Stomach smooth muscle (tissue), 2 donors: Measurements from ENCODE around the gene MORN1.
A peak's percentile ranks its signal among the peaks of the same experiment; 100 is the strongest.

Experiments
- H3K27ac ChIP-seq: one replicate; pipeline ENCODE4 v1.7.0; 2013; ENCODE audit warnings: mild to moderate bottlenecking, low read length, inconsistent platforms
- H3K27me3 ChIP-seq, 2 donors: one replicate each; pipeline ENCODE4 v1.7.0; 2013; ENCODE audit warnings: low read length in 2 of 2; ENCODE audit not compliant: insufficient read depth in 2 of 2, control insufficient read depth in 1 of 2
- H3K36me3 ChIP-seq, 2 donors: one replicate each; pipeline ENCODE4 v1.7.0; 2013; ENCODE audit warnings: low read length in 2 of 2; ENCODE audit not compliant: control insufficient read depth in 2 of 2, insufficient read depth in 2 of 2
- H3K4me1 ChIP-seq: one replicate; pipeline ENCODE4 v1.7.0; 2013; ENCODE audit warnings: low read length; ENCODE audit not compliant: control insufficient read depth, insufficient read depth
- H3K4me3 ChIP-seq, 2 donors: one replicate each; pipeline ENCODE4 v1.7.0; 2013; ENCODE audit warnings: low read length in 2 of 2
- H3K9ac ChIP-seq, 2 donors: one replicate each; pipeline ENCODE4 v1.7.0; 2013; ENCODE audit warnings: low read length in 2 of 2, mild to moderate bottlenecking in 1 of 2
- H3K9me3 ChIP-seq, 2 donors: one replicate each; pipeline ENCODE4 v1.7.0; 2013; ENCODE audit warnings: low read length in 2 of 2; ENCODE audit not compliant: control insufficient read depth in 2 of 2
- donor health status: healthy.
- donor health status: Pancreatic carcinoma.

Gene MORN1

DNA sequence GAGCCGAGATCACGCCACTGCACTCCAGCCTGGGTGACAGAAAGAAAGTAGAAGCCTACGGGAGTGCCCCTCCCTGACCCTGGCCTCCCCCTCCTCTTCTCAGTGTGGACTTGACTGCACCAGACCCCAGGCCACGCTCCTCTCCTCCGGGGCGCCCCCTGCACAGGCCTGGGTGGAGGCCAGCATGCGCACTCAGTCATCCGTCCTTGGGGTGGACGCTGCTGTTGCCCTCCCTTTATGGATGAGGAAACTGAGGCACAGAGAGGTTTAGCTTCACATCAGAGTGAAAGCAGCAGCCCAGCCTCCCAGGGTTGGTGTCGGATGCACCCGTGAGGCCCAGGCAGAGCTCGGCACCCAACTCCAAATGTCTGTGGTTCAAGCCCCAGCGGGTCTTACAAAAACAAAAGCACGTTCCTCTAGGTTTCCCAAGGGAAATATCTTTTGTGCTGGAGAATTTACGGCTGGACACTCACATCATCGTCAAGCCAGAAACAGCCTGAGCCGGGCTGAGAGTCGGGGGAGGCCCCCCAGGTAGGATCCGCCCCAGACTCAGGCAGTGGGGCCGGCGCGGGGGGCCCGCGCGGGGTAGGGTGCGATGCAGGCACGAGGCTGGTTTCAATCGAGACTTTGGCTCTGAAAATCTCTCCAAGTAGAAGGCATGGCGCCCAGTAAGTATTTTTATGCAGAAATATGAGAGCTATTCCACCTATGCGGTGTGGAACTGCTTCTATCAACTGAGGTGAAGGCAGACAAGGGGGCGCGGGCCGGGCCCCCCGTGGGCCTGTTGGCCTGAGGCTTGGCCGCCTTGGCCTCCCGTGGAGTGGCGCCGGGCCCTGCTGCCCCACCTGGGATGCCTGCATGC lies 36.6 kb downstream of the MORN1 start:
- H3K36me3 ChIP-seq: no peaks in the 10 kb centered on the region
- no peak overlapping the region for H3K27ac ChIP-seq
- H3K4me3 ChIP-seq: no peak overlapping the region
- peaks cover 18% of the 10 kb centered on the region for H3K4me1 ChIP-seq
- no peak overlapping the region for H3K9ac ChIP-seq
- H3K9me3 ChIP-seq: no peaks in the 10 kb centered on the region
- H3K27me3 ChIP-seq: no peaks in the 10 kb centered on the region

DNA sequence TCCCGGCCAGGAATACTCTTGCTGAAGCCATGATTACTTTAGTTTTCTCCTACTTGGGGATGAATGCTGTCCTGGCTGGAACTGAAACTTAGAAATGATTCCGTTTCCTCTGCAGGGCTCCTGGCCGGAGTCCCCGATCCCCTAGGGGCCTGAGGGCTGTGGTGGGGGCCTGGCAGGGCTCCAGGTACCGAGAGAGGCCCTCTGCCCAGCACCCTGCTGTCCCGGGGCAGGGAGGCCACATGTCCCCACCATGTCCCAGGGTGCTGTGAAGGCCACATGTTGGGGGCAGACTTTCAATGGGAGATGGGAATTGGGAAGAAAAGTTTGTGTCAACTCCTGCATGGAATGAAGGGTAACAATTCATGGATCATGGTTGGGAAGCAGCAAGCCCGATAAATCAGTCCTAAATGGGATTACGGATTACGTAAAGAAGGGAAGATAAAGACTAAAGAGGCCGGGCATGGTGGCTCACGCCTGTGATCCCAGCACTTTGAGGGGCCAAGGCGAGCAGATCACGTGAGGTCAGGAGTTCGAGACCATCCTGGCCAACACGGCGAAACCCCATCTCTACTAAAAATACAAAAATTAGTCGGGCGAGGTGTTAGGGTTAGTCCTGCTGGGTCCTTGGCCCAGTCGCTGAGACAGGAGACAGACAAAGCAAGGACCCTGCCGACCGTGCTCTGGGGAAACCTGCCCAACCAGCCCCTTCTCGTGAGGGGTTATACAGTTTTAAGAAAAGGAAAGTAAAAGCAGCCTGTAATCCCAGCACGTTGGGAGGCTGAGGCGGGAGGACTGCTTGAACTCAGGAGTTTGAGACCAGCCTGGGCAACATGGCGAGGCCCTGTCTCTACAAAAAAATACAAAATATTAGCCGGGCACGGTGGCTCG lies 37.6 kb downstream of the MORN1 start:
- Histone ChIP-seq H3K27me3 (no peaks in the 10 kb centered on the region), H3K9ac (peak overlapping the region in 1 of 2 donors; percentile 51), H3K4me3 (no peak overlapping the region), H3K36me3 (no peaks in the 10 kb centered on the region), H3K27ac (peak overlapping the region; percentile 37), H3K4me1 (peaks cover 18% of the 10 kb centered on the region), H3K9me3 (no peaks in the 10 kb centered on the region)

GRCh38 chr1:2352897-2353550 lies 38.3 kb downstream of the MORN1 start:
- Histone ChIP-seq H3K4me1 (peaks cover 18% of the 10 kb centered on the region), H3K9ac (peak overlapping the region in 1 of 2 donors; percentile 51), H3K9me3 (no peaks in the 10 kb centered on the region), H3K27ac (peak overlapping the region; percentile 37), H3K36me3 (no peaks in the 10 kb centered on the region), H3K4me3 (no peak overlapping the region), H3K27me3 (no peaks in the 10 kb centered on the region)

GRCh38 chr1:2352341-2352896 lies 38.9 kb downstream of the MORN1 start:
- Histone ChIP-seq H3K9me3 (no peaks in the 10 kb centered on the region), H3K27me3 (no peaks in the 10 kb centered on the region), H3K27ac (no peak overlapping the region), H3K9ac (no peak overlapping the region), H3K36me3 (no peaks in the 10 kb centered on the region), H3K4me1 (peaks cover 18% of the 10 kb centered on the region), H3K4me3 (no peak overlapping the region)

GRCh38 chr1:2351723-2352122 lies 39.6 kb downstream of the MORN1 start:
- no peaks in the 10 kb centered on the region for H3K36me3 ChIP-seq
- no peaks in the 10 kb centered on the region for H3K9me3 ChIP-seq
- H3K9ac ChIP-seq: no peak overlapping the region
- H3K4me1 ChIP-seq: peaks cover 18% of the 10 kb centered on the region
- no peak overlapping the region for H3K27ac ChIP-seq
- H3K27me3 ChIP-seq: no peaks in the 10 kb centered on the region
- H3K4me3 ChIP-seq: no peak overlapping the region

DNA sequence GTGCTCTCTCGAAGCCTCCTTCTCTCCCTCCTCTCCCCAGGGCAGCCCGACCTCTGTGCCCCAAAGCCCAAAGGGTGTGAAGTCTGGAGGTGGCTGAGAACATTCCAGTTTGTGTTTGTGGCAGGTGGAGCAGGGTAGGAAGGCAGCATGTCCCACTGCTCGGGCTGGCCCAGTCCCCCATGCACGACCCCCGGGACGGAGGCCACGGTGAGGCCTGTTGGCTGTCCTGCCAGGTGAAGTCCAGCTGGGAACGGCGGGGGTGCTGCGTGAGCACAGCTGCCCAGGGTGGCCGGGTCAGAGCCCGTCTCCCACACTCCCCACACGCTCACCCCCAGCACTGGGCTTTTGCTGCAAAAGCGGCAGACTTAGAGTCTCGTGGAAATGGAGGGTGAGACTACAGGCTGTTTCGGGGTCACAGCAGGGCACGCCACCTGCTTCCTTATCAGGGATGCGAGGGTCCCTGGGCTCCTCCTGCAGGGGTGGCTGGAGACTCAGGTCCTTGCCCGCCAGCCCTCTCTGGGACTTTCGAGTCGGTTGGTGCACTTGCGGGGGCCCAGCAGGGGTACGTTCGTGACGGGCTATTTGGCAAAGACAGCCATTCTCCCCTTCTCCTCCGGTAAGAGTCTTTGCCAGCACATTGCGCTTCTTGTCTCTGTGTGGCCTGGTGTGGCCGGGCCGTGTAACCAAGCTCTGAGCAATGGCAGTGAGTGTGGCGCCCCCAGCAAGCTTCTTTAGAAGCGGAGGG lies 40.3 kb downstream of the MORN1 start:
- H3K4me1 ChIP-seq: peaks cover 18% of the 10 kb centered on the region
- no peak overlapping the region for H3K4me3 ChIP-seq
- no peaks in the 10 kb centered on the region for H3K27me3 ChIP-seq
- H3K9me3 ChIP-seq: no peaks in the 10 kb centered on the region
- H3K36me3 ChIP-seq: no peaks in the 10 kb centered on the region
- H3K27ac ChIP-seq: no peak overlapping the region
- H3K9ac ChIP-seq: no peak overlapping the region

DNA sequence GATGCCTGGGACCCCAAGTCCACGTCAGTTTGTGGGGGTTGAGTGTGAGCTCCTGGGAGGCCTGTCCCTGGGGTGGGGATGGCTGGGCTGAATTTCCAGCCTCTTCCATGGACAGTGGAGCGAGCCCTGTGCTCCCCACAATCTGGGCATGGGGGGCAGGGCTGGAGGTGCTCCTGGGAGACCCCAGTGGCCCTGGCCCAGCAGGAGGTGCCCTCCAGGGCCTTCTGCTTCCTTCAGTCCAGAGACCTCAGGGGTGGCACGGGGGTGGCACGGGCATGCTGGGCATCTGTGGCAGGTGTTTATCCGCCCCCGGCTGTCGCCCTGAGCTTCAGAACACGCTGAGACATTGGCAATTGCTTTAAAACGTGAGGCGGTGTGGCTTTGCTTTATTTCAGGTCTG lies 40.9 kb downstream of the MORN1 start:
- Histone ChIP-seq H3K36me3 (no peaks in the 10 kb centered on the region), H3K27me3 (no peaks in the 10 kb centered on the region), H3K27ac (no peak overlapping the region), H3K9ac (no peak overlapping the region), H3K4me3 (no peak overlapping the region), H3K4me1 (peaks cover 15% of the 10 kb centered on the region), H3K9me3 (no peaks in the 10 kb centered on the region)

- peaks cover 9% of the 10 kb centered on the region for H3K4me1 ChIP-seq
- H3K36me3 ChIP-seq: no peaks in the 10 kb centered on the region
- H3K9me3 ChIP-seq: no peaks in the 10 kb centered on the region
- no peak overlapping the region for H3K9ac ChIP-seq
- H3K4me3 ChIP-seq: no peak overlapping the region
- H3K27ac ChIP-seq: no peak overlapping the region
- no peaks in the 10 kb centered on the region for H3K27me3 ChIP-seq
These were observed 41.5 kb downstream of the MORN1 start for GRCh38 chr1:2349806-2350205.

GRCh38 chr1:2348346-2349325 lies 42.7 kb downstream of the MORN1 start:
- Histone ChIP-seq H3K9me3 (no peaks in the 10 kb centered on the region), H3K4me3 (no peak overlapping the region), H3K4me1 (peaks cover 5% of the 10 kb centered on the region), H3K36me3 (no peaks in the 10 kb centered on the region), H3K27me3 (no peaks in the 10 kb centered on the region), H3K9ac (no peak overlapping the region), H3K27ac (no peak overlapping the region)
